Brain pericyte (primary cell): ENCODE data around the gene ZNF24.

Source experiments
- DNase-seq: peaks from one replicate; pipeline ENCODE4 v3.0.0-alpha.2; 2012; ENCODE audit warnings: low read depth, low spot score

ZNF24 gene

GRCh38 chr18:35343936-35344735 is at the start of gene ZNF24:
TSS of gene ZNF24 (minus strand) at chr18:35344420. CDS start at chr18:35340650, 3,770 bp downstream.
- peak; percentile 62 for DNase-seq

DNA sequence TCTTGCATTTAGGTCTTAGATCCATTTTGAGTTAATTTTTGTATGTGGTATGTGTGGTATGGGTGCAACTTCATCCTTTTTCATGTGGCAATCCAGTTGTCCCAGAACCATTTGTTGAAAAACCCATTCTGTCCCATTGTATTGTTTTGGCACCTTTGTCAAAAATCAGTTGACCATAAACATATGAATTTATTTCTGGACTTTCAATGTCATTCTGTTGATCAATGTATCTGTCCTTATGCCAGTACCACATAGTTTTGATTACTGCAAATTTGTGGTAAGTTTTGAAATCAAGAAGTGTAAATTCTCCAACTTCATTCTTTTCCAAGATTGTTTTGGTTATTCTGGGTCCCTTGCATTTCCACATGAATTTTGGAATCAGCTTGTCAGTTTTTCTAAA is 49.5 kb upstream of the ZNF24 start:
- no peak for DNase-seq

DNA sequence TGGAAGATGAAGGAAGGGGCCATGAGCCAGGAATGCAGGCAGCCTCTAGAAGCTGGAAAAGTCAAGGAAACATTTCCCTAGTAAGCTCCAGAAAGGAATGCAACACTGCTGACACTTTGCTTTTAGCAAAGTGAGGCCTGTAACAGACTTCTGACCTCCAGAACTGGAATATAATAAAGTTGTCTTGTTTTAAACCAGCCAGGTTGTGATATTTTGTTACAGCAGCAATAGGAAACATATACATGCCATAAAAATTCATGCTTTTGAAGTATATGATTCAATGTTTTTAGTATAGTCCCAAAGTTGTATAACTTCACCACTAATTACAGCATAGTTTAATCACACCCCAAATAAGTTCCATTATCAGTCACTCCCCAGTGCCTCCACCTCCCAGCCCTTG is 48.2 kb upstream of the ZNF24 start:
- DNase-seq = no peak

DNA sequence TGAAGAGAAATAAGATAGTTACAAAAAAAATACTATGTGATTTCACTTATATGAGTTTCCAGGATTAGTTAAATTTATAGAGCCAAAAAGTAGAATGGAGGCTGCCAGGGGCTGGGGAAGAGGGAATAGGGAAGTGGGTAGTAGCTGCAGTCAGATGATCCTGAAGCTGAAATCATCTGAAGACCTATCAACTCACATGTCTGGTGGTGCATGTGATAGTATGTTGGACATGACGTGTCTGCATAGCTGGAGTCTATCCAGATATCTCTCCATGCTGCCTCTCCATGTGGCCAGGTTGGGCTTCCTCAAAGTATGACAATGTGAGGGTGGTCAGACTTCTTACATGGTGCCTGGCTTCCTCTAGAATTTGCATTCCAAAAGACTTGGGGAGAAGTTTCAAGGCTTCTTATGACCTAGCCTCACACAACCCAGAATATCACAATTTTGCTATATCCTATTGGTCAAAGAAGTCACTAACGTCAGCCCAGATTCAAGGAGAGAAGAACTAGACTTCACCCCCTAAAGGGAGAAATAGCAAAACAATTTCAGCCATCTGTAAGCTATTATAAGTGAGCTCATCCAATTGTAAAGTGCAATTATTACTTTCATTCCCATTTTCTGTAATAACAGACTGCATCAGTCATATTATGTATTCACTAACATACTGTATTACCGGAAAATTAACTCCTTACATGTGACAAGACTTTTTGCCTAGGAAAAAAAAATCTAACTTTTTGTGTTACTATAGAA is 46.9 kb upstream of the ZNF24 start:
- no peak for DNase-seq

GRCh38 chr18:35389095-35389618 is 44.9 kb upstream of the ZNF24 start:
- no peak for DNase-seq

- no peak for DNase-seq
Measured at GRCh38 chr18:35387152-35387571, 42.9 kb upstream of the ZNF24 start.

DNA sequence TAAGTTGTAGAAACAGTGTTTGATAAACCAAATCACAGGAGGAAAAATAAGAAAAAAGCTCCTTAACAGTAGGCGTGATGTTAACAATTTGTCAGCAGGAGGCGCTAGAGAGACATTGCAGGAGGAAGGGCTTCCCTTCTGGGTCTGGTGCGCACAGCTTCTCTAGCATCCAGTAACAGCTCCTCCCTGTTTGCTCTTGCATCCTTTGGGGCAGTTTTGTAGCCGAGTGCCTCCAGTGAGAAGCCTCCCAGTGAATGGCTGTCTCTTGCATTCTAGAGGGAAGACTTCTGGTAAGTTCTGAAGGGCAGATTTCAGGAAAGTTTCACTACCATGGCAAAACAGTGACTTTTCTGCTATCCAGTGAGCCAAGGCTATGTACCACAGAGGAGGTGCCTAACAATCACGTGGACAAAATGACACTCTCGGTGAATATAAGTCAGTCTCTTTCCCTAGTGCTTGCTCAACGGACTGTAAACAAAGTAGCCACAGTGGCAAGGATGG is 42.4 kb upstream of the ZNF24 start:
- DNase-seq = peak; percentile 41

- DNase-seq = no peak
Measured at GRCh38 chr18:35383136-35383535, 38.9 kb upstream of the ZNF24 start.

- DNase-seq = no peak
Measured at GRCh38 chr18:35379421-35379820, 35.2 kb upstream of the ZNF24 start.

DNA sequence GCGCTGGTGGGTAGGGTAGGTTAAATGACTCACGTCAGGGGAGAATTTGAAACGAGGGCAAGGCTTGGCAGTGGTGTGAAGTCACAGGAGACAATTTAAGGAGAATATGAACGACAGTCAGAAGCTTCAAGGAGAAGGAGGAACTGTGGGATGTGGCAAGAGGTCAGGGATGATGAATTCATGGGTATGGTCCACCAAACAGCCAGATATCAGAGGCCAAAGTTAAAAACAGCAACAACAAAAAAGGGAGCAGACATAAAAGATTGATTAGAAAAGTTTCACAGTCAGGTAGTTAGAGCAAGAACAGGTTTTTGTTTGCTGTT is 34.3 kb upstream of the ZNF24 start:
- DNase-seq = no peak

- DNase-seq = no peak
Measured at GRCh38 chr18:35377875-35378573, 33.8 kb upstream of the ZNF24 start.

- no peak for DNase-seq
Measured at GRCh38 chr18:35376742-35377695, 32.8 kb upstream of the ZNF24 start, which contains the start of gene ZNF396. TSS of gene ZNF396 (minus strand) at chr18:35377337. CDS start at chr18:35374292, 3,045 bp downstream.

DNA sequence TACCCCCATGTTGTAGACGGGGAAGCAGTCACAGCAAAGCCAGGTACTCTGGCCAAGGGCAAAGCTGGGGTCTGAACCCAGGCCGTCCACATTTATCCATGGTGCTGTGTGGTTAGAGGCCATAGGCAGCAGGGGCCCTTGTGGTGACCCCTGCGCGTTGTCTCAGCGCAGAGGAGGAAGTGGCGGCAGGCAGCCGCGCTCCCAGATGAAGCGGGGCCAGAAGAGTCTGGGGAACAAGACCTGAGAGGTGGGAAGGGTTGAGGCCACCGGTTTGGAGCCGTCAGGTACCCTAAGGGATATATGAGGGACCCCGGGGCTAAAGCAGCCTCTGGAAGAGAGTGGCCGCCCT is 32.1 kb upstream of the ZNF24 start:
- no peak for DNase-seq

GRCh38 chr18:35374708-35375107 is 30.5 kb upstream of the ZNF24 start:
- no peak for DNase-seq

DNA sequence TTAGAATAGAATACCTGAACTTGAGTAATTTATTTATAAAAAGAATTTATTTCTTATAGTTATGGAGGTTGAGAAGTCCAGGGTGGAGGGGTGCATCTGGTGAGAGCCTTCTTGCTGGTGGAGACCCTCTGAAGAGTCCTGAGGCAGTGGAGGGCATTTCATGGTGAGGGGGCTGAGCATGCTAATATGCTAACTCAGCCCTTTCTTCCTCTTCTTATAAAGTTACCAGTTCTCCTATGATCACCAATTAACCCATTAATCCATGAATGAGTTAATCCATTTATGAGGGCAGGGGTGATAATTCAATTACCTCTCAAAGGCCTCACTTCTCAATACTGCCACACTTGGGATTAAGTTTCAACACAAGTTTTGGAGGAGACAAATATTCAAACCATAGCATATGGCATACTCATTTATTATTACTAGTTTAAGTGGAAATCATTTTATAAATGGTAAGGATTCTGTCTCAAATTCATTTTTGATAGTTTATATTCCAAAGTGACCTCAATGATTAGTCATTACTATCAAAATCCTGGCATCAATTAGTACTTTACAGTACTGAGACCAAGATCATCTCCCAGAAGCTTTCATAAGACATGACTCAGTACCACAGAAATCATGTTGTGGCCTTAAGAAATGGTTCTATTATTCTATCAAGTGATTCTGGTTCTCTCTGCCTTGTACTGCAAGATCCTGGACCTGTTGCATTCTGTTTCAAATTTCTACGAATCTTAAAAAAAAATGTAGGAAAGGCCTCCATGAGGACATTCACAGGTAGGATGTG is 27.4 kb upstream of the ZNF24 start:
- no peak for DNase-seq

GRCh38 chr18:35369126-35369525 is 24.9 kb upstream of the ZNF24 start:
- DNase-seq = no peak

DNA sequence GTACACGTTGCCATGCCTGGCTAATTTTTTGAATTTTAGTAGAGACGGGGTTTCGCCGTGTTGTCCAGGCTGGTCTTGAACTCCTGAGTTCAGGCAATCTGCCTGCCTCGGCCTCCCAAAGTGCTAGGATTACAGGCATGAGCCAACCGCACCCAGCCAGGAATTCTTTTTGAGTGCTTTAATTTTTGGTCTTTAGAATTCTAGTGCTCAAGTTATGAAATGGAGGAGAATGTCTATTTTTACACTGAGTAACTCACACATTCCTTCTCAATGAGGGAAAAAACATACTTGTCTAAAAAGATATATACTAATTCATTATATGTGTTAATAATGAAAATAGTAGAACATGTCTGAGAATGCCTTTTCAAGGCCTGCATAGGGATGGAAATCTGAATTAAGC is 24.4 kb upstream of the ZNF24 start:
- no peak for DNase-seq

DNA sequence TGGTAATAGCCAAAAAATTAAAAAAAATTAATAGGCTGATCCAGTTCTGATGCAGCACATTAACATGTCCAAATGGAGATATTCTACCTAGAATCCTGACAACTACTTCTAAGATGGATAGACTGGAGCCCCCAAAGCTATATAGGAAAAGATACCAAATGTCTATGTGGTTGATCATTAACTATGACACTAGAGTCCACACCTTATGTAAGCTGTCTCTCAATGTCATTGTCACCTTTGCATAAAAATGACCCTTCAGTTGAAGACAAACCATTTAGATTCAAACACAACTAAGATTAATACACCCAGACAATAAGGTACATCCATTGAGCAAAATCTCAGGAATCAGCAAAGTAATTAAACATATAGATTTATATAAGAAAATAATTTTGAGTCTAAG is 18.3 kb upstream of the ZNF24 start:
- DNase-seq = no peak

GRCh38 chr18:35361570-35362321 is 17.5 kb upstream of the ZNF24 start:
- DNase-seq = no peak
